Spleen (tissue), 11 donors: ENCODE data around the gene SCYL1. TPM values are rescaled to one million over a fixed set of nuclear protein-coding genes. Genes with fewer than 3 reads are reported as not detected.

Experiments
- DNase-seq: peaks from one replicate; pipeline ENCODE4 v3.0.0-alpha.2; 2020
- H3K27ac ChIP-seq, 8 donors: fragments of 200-600 bp; sonication (generic) in 7 of 8; 1 replicate in 4 of 8; 2 replicates in 4 of 8; pipeline versions ENCODE4 v1.5.0 to v1.8.0; 2016 to 2021; ENCODE audit warnings: inconsistent platforms in 4 of 8, mild to moderate bottlenecking in 4 of 8, moderate library complexity in 1 of 8
- H3K27me3 ChIP-seq, 7 donors: fragments of 200-600 bp; sonication (generic) in 6 of 7; replicated peaks in 1 of 7; 1 replicate in 4 of 7; 2 replicates in 3 of 7; pipeline versions ENCODE4 v1.5.0 to v1.8.0; 2016 to 2021; ENCODE audit warnings: inconsistent platforms in 3 of 7, mild to moderate bottlenecking in 1 of 7
- H3K36me3 ChIP-seq, 6 donors: fragments of 200-600 bp; sonication (generic) in 5 of 6; 1 replicate in 4 of 6; 2 replicates in 2 of 6; pipeline versions ENCODE4 v1.5.0 to v1.8.0; 2016 to 2021; ENCODE audit warnings: inconsistent platforms in 2 of 6
- H3K4me1 ChIP-seq, 6 donors: fragments of 200-600 bp; sonication (generic) in 5 of 6; 1 replicate in 3 of 6; 2 replicates in 3 of 6; pipeline versions ENCODE4 v1.5.0 to v1.8.0; 2016 to 2021; ENCODE audit warnings: inconsistent platforms in 3 of 6
- H3K4me3 ChIP-seq, 8 donors: fragments of 200-600 bp; sonication (generic) in 7 of 8; 1 replicate in 4 of 8; 2 replicates in 4 of 8; pipeline versions ENCODE4 v1.5.0 to v1.8.0; 2016 to 2021; ENCODE audit warnings: inconsistent platforms in 4 of 8, mild to moderate bottlenecking in 4 of 8, moderate library complexity in 2 of 8
- H3K9me3 ChIP-seq, 8 donors: fragments of 200-600 bp; sonication (generic) in 7 of 8; 1 replicate in 4 of 8; 2 replicates in 4 of 8; pipeline versions ENCODE4 v1.5.0 to v1.8.0; 2016 to 2021; ENCODE audit warnings: inconsistent platforms in 4 of 8
- POLR2A ChIP-seq, 3 donors: fragments of 450-650 bp; IDR thresholded peaks; one replicate each; pipeline ENCODE4 v1.5.1; 2017; ENCODE audit warnings: antibody characterized with exemption in 3 of 3, mild to moderate bottlenecking in 1 of 3
- POLR2AphosphoS5 ChIP-seq, 3 donors: sonication (generic); formaldehyde crosslinking; IDR thresholded peaks; one replicate each; pipeline ENCODE4 v1.5.1; 2017; ENCODE audit warnings: antibody characterized with exemption in 3 of 3
- WGBS, 5 donors: extraction: QIAGEN DNeasy Blood & Tissue Kit in 3 of 5; methylation state at CpG; one replicate each; pipeline versions ENCODE4 v1.1.5 to v1.1.7; 2013 to 2018; 5-methylcytosine and 5-hydroxymethylcytosine counted together
- intact Hi-C: fragments of 100-400 bp; cut with DNase I; formaldehyde crosslinking; loops from one replicate; pipeline ENCODE4 v1.15.0; 2023; ENCODE audit warnings: low total_unique reads
- polyA plus RNA-seq, 3 donors: library from polyadenylated mRNA; stranded (reverse); fragments of 200-250 nt; gene quantifications; one replicate each; pipeline ENCODE4 v1.2.1, GENCODE V29; 2013
- total RNA-seq, 7 donors: library from RNA; depleted of rRNA in 3 of 7; stranded (reverse); fragments of >200 nt in 3 of 7; fragmentation: NEBNext Ultra II Directional in 4 of 7; extraction: Animal tissue kit (Norgen Biotek cat#: 25700) in 4 of 7; gene quantifications; one replicate each; pipeline versions ENCODE4 v1.1.0 to v1.2.1, GENCODE V29; 2016 to 2021
- TF ChIP-seq, protein P1 (sequence below), 11 experiments: fragments of 200-600 bp in 7 of 11; fragments of 450-650 bp in 4 of 11; sonication (generic) in 4 of 11; IDR thresholded peaks in 8 of 11; conservative IDR thresholded peaks in 3 of 11; 1 replicate in 7 of 11; 2 replicates in 4 of 11; pipeline versions ENCODE4 v1.4.0 to v1.8.0; 2016 to 2021; ENCODE audit warnings: antibody characterized with exemption in 11 of 11, inconsistent platforms in 4 of 11, mild to moderate bottlenecking in 1 of 11
- donor health status: healthy with polysubstance abuse.
- donor health status: DM: no; HTN: no; CAD: no; lungs with moderate emphysema.
- donor health status: DM: no; HTN: no; CAD: no.
- donor health status: Bipolar disorder and iron deficiency.
- donor health status: healthy.
- donor health status: DM: no; HTN: no; CAD: no.
- donor health status: DM: yes; HTN: yes; CAD: no.

The SCYL1 gene
- total and polyA plus RNA-seq, 10 donors: 52.4 to 125 (median 74.8) TPM

DNA sequence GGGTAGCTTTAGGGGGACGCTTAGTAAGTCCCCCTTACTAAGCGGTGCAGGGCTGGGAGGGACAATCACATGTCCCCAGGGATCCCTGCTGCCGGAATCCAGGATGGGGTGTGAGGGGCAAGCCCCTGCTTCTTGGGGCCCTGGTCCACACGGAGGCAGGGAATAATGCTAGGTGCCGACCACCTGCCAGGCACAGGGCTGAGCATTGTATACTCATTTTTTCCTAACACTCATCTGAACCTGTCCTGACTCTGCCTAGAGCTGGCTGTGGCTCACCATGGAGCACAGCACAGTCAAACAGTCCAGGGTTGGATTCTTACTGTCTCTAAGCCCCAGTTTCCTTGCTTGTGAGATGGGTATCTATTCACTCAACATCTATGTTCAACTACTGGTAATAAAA lies 34.7 kb downstream of the SCYL1 start:
- no peak for DNase-seq
- Histone ChIP-seq H3K36me3 (no peaks in the 10 kb centered on the region), H3K27me3 (peaks cover 0 to 18% (median 0%) of the 10 kb centered on the region in 7 donors), H3K9me3 (no peaks in the 10 kb centered on the region), H3K4me1 (peaks cover 30 to 77% (median 61%) of the 10 kb centered on the region in 6 donors), H3K4me3 (no peak overlapping the region), H3K27ac (peak overlapping the region in 7 of 8 donors; percentile 22 to 91 (median 88))
- intact Hi-C loops: no loop called here
- WGBS, 5 donors: 70 to 91% (median 85%) methylated on average over 4 to 5 of the region's 5 CpGs
- no peak for TF ChIP-seq POLR2A (IDR thresholded peaks at IDR 0.05)
- no peak for TF ChIP-seq POLR2AphosphoS5 (IDR thresholded peaks at IDR 0.05)
- TF ChIP-seq, protein P1, sequence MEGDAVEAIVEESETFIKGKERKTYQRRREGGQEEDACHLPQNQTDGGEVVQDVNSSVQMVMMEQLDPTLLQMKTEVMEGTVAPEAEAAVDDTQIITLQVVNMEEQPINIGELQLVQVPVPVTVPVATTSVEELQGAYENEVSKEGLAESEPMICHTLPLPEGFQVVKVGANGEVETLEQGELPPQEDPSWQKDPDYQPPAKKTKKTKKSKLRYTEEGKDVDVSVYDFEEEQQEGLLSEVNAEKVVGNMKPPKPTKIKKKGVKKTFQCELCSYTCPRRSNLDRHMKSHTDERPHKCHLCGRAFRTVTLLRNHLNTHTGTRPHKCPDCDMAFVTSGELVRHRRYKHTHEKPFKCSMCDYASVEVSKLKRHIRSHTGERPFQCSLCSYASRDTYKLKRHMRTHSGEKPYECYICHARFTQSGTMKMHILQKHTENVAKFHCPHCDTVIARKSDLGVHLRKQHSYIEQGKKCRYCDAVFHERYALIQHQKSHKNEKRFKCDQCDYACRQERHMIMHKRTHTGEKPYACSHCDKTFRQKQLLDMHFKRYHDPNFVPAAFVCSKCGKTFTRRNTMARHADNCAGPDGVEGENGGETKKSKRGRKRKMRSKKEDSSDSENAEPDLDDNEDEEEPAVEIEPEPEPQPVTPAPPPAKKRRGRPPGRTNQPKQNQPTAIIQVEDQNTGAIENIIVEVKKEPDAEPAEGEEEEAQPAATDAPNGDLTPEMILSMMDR (IDR thresholded peaks at IDR 0.05 in 8 of 11, conservative IDR thresholded peaks at IDR 0.05 in 3 of 11): no peak

GRCh38 chr11:65559951-65560537 lies 35.2 kb downstream of the SCYL1 start:
- H3K4me3 ChIP-seq: no peak overlapping the region
- H3K4me1 ChIP-seq: peaks cover 29 to 77% (median 59%) of the 10 kb centered on the region in 6 donors
- intact Hi-C loops: no loop called here
- peaks cover 0 to 18% (median 0%) of the 10 kb centered on the region in 7 donors for H3K27me3 ChIP-seq
- no peak for DNase-seq
- H3K27ac ChIP-seq: peak overlapping the region in 7 of 8 donors; percentile 22 to 91 (median 88)
- H3K9me3 ChIP-seq: no peaks in the 10 kb centered on the region
- H3K36me3 ChIP-seq: no peaks in the 10 kb centered on the region
- WGBS, 5 donors: 52 to 90% (median 77%) methylated on average over 5 of the region's 5 CpGs
- TF ChIP-seq POLR2A (IDR thresholded peaks at IDR 0.05): no peak
- TF ChIP-seq, protein P1 (IDR thresholded peaks at IDR 0.05 in 8 of 11, conservative IDR thresholded peaks at IDR 0.05 in 3 of 11): no peak
- no peak for TF ChIP-seq POLR2AphosphoS5 (IDR thresholded peaks at IDR 0.05)

DNA sequence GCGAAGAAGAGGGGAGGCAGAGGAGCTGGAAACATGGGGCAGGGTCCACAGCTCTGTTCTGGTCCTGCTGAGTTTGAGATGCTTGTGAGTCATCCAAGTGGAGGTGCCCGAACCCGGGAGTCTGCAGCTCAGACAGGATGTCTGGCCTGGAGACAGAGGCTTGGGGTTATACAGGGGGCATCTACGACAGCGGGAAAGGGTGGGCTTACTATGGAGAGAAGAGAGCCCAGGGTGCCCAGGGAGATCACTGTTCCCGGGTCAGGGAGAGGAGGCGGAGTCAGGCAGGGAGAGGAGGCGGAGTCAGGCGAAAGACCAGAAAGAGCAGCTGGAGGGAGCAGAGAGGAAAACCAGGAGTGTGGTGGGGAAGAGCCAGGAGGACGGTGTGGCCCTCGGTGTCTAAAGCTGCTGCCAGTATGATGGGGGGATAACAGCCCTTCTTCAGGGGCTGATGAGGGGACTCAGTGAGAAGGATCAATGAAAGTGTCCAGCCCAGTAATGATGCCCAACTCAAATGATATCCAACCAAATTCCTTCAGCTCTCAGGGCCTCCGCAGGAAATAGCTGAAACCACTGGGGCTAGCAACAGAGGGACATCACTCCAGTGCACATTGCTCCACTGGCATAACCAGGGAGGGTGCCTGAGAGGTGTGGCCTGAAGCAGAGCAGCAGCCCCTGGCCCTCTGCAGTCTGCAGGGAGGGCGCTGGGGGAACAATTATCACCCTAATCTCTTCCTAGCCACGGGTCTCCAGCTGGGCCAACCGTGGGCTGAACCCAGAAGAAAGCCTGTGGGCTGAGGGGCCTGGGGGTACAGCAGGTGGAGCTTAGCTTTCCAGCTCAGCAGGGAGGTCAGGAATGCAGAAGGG lies 35.9 kb downstream of the SCYL1 start:
- peaks cover 29 to 77% (median 59%) of the 10 kb centered on the region in 6 donors for H3K4me1 ChIP-seq
- 52 to 55% (median 55%) methylated on average over 15 of the region's 15 CpGs for WGBS, 5 donors
- H3K4me3 ChIP-seq: no peak overlapping the region
- intact Hi-C loops: no loop called here
- no peaks in the 10 kb centered on the region for H3K9me3 ChIP-seq
- peaks cover 0 to 18% (median 0%) of the 10 kb centered on the region in 7 donors for H3K27me3 ChIP-seq
- H3K27ac ChIP-seq: peak overlapping the region in 4 of 8 donors; percentile 1 to 91 (median 88)
- no peak for DNase-seq
- H3K36me3 ChIP-seq: no peaks in the 10 kb centered on the region
- TF ChIP-seq POLR2A (IDR thresholded peaks at IDR 0.05): no peak
- no peak for TF ChIP-seq POLR2AphosphoS5 (IDR thresholded peaks at IDR 0.05)
- TF ChIP-seq, protein P1 (IDR thresholded peaks at IDR 0.05 in 8 of 11, conservative IDR thresholded peaks at IDR 0.05 in 3 of 11): no peak

- WGBS, 5 donors: 91 to 96% (median 95%) methylated on average over 7 of the region's 7 CpGs
- intact Hi-C loops: no loop called here
- Histone ChIP-seq H3K9me3 (no peaks in the 10 kb centered on the region), H3K4me1 (peaks cover 30 to 77% (median 59%) of the 10 kb centered on the region in 6 donors), H3K27me3 (peaks cover 0 to 18% (median 0%) of the 10 kb centered on the region in 7 donors), H3K27ac (no peak overlapping the region), H3K36me3 (no peaks in the 10 kb centered on the region), H3K4me3 (no peak overlapping the region)
- TF ChIP-seq, protein P1 (IDR thresholded peaks at IDR 0.05 in 8 of 11, conservative IDR thresholded peaks at IDR 0.05 in 3 of 11): no peak
- TF ChIP-seq POLR2A (IDR thresholded peaks at IDR 0.05) (no peak), POLR2AphosphoS5 (IDR thresholded peaks at IDR 0.05) (no peak)
- no peak for DNase-seq
Measured at GRCh38 chr11:65562020-65562419, 37.1 kb downstream of the SCYL1 start.
